Neural cell (in vitro differentiated cells): Measurements from ENCODE around the gene GPBAR1. TPM values are rescaled to one million over a fixed set of nuclear protein-coding genes. Genes with fewer than 3 reads are reported as not detected.

Experiments used
- H2AFZ ChIP-seq: fragments of 200-600, 300-800 bp; sonication (generic), shearing (Covaris generic); 2 replicates; pipeline ENCODE4 v1.6.0; 2014; ENCODE audit warnings: low read depth, mild to moderate bottlenecking, antibody characterized with exemption, low read length, moderate library complexity
- H3F3A ChIP-seq: fragments of 200-600 bp; shearing (Covaris generic); 2 replicates; pipeline ENCODE4 v1.6.1; 2016; ENCODE audit warnings: mild to moderate bottlenecking, moderate library complexity, mixed read lengths, antibody characterized with exemption, low read length; ENCODE audit not compliant: insufficient read depth, poor library complexity, severe bottlenecking
- H3K27ac ChIP-seq: fragments of 200-600, 300-800 bp; sonication (generic), shearing (Covaris generic); 2 replicates; pipeline ENCODE4 v1.5.1; 2014; ENCODE audit warnings: mild to moderate bottlenecking, low read length, moderate library complexity
- H3K27me3 ChIP-seq: fragments of 300-800, 200-600 bp; sonication (generic), shearing (Covaris generic); 2 replicates; pipeline ENCODE4 v1.6.0; 2014; ENCODE audit warnings: mild to moderate bottlenecking, low read depth, low read length, moderate library complexity; ENCODE audit not compliant: insufficient read depth
- H3K36me3 ChIP-seq: fragments of 300-800, 200-600 bp; sonication (generic), shearing (Covaris generic); 2 replicates; pipeline ENCODE4 v1.5.1; 2014; ENCODE audit warnings: mild to moderate bottlenecking, antibody characterized with exemption, low read length, moderate library complexity; ENCODE audit not compliant: insufficient read depth
- H3K4me2 ChIP-seq: fragments of 300-800, 200-600 bp; sonication (generic), shearing (Covaris generic); 2 replicates; pipeline ENCODE4 v1.6.0; 2014; ENCODE audit warnings: mild to moderate bottlenecking, low read length
- H3K4me3 ChIP-seq: fragments of 300-800, 200-600 bp; sonication (generic), shearing (Covaris generic); 2 replicates; pipeline ENCODE4 v1.5.1; 2014; ENCODE audit warnings: mild to moderate bottlenecking, low read length, moderate library complexity
- H3K79me2 ChIP-seq: fragments of 200-600 bp; shearing (Covaris generic); replicated peaks from 2 replicates; pipeline ENCODE4 v1.6.0; 2014; ENCODE audit warnings: mild to moderate bottlenecking, low read length, moderate library complexity; ENCODE audit not compliant: insufficient read depth
- H3K9ac ChIP-seq: fragments of 300-800, 200-600 bp; sonication (generic), shearing (Covaris generic); 2 replicates; pipeline ENCODE4 v1.6.1; 2016; ENCODE audit warnings: mild to moderate bottlenecking, low read length, mixed read lengths
- H3K9me2 ChIP-seq: fragments of 200-600 bp; shearing (Covaris generic); 2 replicates; pipeline ENCODE4 v1.6.1; 2016; ENCODE audit warnings: mild to moderate bottlenecking, low read length, mixed read lengths; ENCODE audit not compliant: insufficient read depth
- H3K9me3 ChIP-seq: fragments of 200-600, 300-800 bp; sonication (generic), shearing (Covaris generic); 2 replicates; pipeline ENCODE4 v1.6.1; 2016; ENCODE audit warnings: mild to moderate bottlenecking, mixed run types, low read length, moderate library complexity, mixed read lengths
- H4K20me1 ChIP-seq: fragments of 200-600 bp; shearing (Covaris generic); 2 replicates; pipeline ENCODE4 v1.6.1; 2016; ENCODE audit warnings: mild to moderate bottlenecking, mixed run types; ENCODE audit not compliant: insufficient read depth
- EP300 ChIP-seq: fragments of 450-650 bp; conservative IDR thresholded peaks from 2 replicates; pipeline ENCODE4 v1.6.1; 2014; ENCODE audit warnings: antibody characterized with exemption, mild to moderate bottlenecking, moderate library complexity; ENCODE audit not compliant: poor library complexity, severe bottlenecking
- EZH2 ChIP-seq: fragments of 200-600, 300-800 bp; shearing (Covaris generic), sonication (generic); IDR thresholded peaks from 2 replicates; pipeline ENCODE4 v1.6.1; 2014; ENCODE audit warnings: antibody characterized with exemption, low read length, borderline replicate concordance, mild to moderate bottlenecking; ENCODE audit not compliant: insufficient read depth, poor library complexity, severe bottlenecking
- MXI1 ChIP-seq: fragments of 450-650 bp; conservative IDR thresholded peaks from 2 replicates; pipeline ENCODE4 v1.6.1; 2014; ENCODE audit warnings: antibody characterized with exemption, mild to moderate bottlenecking; ENCODE audit not compliant: poor library complexity, severe bottlenecking
- POLR2AphosphoS5 ChIP-seq: IDR thresholded peaks from 2 replicates; pipeline ENCODE4 v1.6.1; 2012
- RAD21 ChIP-seq: fragments of 450-650 bp; conservative IDR thresholded peaks from 2 replicates; pipeline ENCODE4 v1.6.1; 2014; ENCODE audit warnings: antibody characterized with exemption, mild to moderate bottlenecking, moderate library complexity
- SMC3 ChIP-seq: fragments of 450-650 bp; conservative IDR thresholded peaks from 2 replicates; pipeline ENCODE4 v1.6.1; 2014; ENCODE audit warnings: antibody characterized with exemption, mild to moderate bottlenecking, moderate library complexity; ENCODE audit not compliant: poor library complexity
- TAF1 ChIP-seq: IDR thresholded peaks from 2 replicates; pipeline ENCODE4 v1.6.1; 2012; ENCODE audit warnings: low read depth
- polyA plus RNA-seq: library from polyadenylated mRNA; depleted of rRNA; stranded (reverse); fragments of >200 nt; gene quantifications from 2 replicates; pipeline ENCODE4 v1.2.3, GENCODE V29; 2014
- TF ChIP-seq, protein P1 (sequence below): fragments of 450-650 bp; IDR thresholded peaks from 2 replicates; pipeline ENCODE4 v1.5.1; 2014; ENCODE audit warnings: antibody characterized with exemption, mild to moderate bottlenecking, moderate library complexity; ENCODE audit not compliant: poor library complexity, severe bottlenecking
- TF ChIP-seq, protein P2 (sequence below): IDR thresholded peaks from 2 replicates; pipeline ENCODE4 v1.6.1; 2012; ENCODE audit warnings: borderline replicate concordance

Gene GPBAR1
- polyA plus RNA-seq, 1 donor from 2014 or later, result not detected

DNA sequence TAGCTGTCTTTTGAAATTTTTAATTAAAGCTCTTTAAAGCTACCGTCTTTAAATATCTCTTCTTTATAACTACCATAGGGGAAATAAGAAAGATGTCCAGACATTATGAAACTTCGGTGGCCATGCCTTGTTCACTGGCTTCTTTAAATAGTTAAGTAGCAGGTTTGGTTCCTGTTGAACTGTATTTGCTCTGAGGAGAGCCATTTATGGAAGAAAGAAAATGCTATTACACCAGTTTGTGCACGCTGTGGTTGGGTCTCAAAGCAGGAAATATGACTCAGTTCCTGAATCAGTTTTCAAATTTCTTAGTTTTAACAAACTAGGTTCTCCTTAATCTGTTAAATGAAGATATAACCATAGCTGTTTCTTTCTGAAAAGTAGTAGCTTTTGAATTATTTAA, 31.6 kb upstream of the GPBAR1 start:
- TF ChIP-seq, protein P1, sequence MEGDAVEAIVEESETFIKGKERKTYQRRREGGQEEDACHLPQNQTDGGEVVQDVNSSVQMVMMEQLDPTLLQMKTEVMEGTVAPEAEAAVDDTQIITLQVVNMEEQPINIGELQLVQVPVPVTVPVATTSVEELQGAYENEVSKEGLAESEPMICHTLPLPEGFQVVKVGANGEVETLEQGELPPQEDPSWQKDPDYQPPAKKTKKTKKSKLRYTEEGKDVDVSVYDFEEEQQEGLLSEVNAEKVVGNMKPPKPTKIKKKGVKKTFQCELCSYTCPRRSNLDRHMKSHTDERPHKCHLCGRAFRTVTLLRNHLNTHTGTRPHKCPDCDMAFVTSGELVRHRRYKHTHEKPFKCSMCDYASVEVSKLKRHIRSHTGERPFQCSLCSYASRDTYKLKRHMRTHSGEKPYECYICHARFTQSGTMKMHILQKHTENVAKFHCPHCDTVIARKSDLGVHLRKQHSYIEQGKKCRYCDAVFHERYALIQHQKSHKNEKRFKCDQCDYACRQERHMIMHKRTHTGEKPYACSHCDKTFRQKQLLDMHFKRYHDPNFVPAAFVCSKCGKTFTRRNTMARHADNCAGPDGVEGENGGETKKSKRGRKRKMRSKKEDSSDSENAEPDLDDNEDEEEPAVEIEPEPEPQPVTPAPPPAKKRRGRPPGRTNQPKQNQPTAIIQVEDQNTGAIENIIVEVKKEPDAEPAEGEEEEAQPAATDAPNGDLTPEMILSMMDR, result no peak
- TF ChIP-seq, protein P2, sequence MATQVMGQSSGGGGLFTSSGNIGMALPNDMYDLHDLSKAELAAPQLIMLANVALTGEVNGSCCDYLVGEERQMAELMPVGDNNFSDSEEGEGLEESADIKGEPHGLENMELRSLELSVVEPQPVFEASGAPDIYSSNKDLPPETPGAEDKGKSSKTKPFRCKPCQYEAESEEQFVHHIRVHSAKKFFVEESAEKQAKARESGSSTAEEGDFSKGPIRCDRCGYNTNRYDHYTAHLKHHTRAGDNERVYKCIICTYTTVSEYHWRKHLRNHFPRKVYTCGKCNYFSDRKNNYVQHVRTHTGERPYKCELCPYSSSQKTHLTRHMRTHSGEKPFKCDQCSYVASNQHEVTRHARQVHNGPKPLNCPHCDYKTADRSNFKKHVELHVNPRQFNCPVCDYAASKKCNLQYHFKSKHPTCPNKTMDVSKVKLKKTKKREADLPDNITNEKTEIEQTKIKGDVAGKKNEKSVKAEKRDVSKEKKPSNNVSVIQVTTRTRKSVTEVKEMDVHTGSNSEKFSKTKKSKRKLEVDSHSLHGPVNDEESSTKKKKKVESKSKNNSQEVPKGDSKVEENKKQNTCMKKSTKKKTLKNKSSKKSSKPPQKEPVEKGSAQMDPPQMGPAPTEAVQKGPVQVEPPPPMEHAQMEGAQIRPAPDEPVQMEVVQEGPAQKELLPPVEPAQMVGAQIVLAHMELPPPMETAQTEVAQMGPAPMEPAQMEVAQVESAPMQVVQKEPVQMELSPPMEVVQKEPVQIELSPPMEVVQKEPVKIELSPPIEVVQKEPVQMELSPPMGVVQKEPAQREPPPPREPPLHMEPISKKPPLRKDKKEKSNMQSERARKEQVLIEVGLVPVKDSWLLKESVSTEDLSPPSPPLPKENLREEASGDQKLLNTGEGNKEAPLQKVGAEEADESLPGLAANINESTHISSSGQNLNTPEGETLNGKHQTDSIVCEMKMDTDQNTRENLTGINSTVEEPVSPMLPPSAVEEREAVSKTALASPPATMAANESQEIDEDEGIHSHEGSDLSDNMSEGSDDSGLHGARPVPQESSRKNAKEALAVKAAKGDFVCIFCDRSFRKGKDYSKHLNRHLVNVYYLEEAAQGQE, result no peak
- TF ChIP-seq POLR2AphosphoS5 (no peak), MXI1 (no peak), EP300 (no peak), EZH2 (no peak), SMC3 (no peak), TAF1 (no peak), RAD21 (no peak)
- H3K36me3 ChIP-seq, result peaks cover 3% of the 10 kb centered on the region
- no peak overlapping the region for H3K9ac ChIP-seq
- no peaks in the 10 kb centered on the region for H3K27me3 ChIP-seq
- no peak overlapping the region for H3K4me3 ChIP-seq
- H3K9me3 ChIP-seq, result no peaks in the 10 kb centered on the region
- peaks cover 7% of the 10 kb centered on the region for H3K79me2 ChIP-seq
- no peaks in the 10 kb centered on the region for H3F3A ChIP-seq
- H3K27ac ChIP-seq, result no peak overlapping the region
- H3K4me2 ChIP-seq, result no peak overlapping the region
- H2AFZ ChIP-seq, result no peak overlapping the region
- no peaks in the 10 kb centered on the region for H4K20me1 ChIP-seq
- H3K9me2 ChIP-seq, result no peaks in the 10 kb centered on the region

DNA sequence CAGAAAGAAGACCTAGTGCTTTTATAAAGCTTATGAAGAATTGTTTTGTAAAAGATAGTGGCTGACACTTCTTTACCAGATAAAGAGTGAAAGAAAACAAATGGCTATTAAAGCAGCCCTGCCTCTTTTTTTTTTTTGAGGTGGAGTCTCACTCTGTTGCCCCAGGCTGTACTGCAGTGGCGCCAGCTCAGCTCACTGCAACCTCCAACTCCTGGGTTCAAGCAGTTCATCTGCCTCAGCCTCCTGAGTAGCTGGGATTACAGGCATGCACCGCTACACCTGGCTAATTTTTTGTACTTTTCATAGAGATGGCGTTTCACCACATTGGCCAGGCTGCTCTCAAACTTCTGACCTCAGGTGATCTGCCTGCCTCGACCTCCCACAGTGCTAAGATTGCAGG, 31.0 kb upstream of the GPBAR1 start:
- TF ChIP-seq MXI1 (no peak), POLR2AphosphoS5 (no peak), RAD21 (no peak), EZH2 (no peak), EP300 (no peak), SMC3 (no peak), TAF1 (no peak)
- TF ChIP-seq, protein P2, result no peak
- TF ChIP-seq, protein P1, result no peak
- Histone ChIP-seq H3K9ac (no peak overlapping the region), H3K27me3 (no peaks in the 10 kb centered on the region), H3K4me2 (no peak overlapping the region), H3K27ac (no peak overlapping the region), H2AFZ (no peak overlapping the region), H3K79me2 (peaks cover 4% of the 10 kb centered on the region), H4K20me1 (no peaks in the 10 kb centered on the region), H3K9me3 (no peaks in the 10 kb centered on the region), H3K4me3 (no peak overlapping the region), H3K36me3 (peaks cover 9% of the 10 kb centered on the region), H3F3A (no peaks in the 10 kb centered on the region), H3K9me2 (no peaks in the 10 kb centered on the region)
